HG02885 (cell line): ENCODE results near the gene CDRT15L2.
"Not testable (repeated sequence)": the region's sequence is repeated elsewhere in the genome, so short reads cannot be mapped to it uniquely, and the experiment has no call there.

Source experiments
- ATAC-seq: cut with Tn5 transposase; IDR thresholded peaks from one replicate; pipeline ENCODE4 v1.9.1; 2021; ENCODE audit warnings: mild to moderate bottlenecking; ENCODE audit not compliant: unreplicated experiment, poor library complexity

The CDRT15L2 gene

DNA sequence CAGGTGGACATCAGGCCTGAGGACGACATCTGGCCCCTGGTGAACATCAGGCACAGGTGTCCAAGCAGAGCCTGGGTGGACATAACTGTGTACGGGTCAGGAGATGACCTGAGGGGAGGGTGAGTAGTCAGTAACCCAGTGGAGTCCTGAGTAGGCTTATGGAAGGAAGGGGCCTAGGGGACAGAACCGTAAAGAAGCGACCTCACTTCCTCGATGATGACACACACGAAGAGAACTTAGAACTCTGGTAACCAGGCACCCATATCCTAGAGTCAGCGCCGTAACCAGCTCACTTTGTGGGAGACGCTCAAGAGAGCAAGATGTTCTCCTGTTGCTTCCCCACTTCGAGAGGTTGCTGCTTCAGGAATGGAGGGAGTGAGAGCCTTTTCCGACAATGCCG lies at the start of gene CDRT15L2:
CDRT15L2 (plus strand) TSS at position 301 of the 400 bp plus-strand sequence; CDS start at position 321, 20 bp downstream.
- ATAC-seq = not testable (repeated sequence)

DNA sequence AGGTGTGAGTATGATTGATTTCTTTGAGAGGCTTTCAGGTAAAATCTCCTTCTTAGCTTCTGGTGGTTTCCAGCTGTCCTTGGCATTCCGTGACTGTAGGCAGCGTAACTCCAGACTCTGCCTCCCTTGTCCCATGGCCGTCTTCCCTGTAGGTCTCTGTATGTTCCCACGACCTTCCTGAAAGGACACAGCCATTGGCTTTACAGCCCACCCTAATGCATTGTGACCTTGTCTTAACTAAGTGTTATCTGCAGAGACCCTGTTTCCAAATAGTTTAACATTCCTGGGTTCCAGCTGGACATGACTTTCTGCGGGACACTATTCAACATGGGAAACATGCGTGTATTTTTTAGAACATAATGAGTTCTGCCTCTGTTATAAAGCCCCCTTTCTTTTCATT lies 49.4 kb upstream of the CDRT15L2 start:
- not testable (repeated sequence) for ATAC-seq

DNA sequence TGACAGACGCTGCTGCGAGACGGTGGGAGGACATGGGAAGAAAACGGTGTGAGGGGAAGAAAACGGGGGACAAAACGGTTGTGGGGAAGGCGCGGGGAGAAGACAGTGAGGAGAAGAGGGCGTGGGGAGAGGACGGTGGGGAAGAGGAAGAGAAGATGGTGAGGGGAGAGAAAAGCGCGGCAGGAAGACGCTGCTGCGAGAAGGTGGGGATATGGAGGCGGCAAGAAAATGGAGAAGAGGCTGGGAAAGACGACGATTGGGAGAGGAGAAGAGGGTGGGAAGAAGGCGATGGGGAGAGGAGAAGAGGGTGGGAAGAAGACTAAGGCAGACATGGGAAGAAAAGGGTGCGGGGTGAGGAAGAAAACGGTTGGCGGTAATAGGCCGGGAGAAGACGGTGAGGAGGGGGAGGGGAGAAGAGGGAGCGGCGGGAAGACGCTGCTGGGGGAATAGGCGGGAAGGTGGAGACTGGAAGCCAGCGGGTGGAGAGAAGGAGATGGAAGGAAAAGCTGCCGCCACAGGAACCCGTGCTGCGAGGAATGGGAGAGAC lies 46.9 kb upstream of the CDRT15L2 start:
- not testable (repeated sequence) for ATAC-seq

DNA sequence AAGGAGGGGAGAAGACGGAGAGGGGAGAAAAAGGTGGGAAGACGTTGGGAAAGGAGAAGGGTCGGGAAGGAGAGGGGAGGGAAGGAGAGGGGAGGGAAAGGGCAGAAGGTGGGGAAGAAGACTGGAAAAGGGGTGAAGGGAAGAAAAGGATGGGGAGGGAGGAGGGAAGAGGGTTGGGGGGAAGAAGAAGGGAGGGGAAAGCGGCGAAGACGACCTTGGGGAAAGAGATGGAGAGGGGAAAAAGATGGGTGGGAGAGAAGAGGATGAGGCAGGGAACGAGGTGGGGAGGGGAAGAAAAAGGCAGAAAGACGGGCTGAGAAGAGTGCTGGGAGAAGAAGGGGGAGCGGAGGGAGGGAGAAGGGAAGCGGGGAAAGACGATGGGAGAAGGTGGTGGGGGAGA lies 46.3 kb upstream of the CDRT15L2 start:
- ATAC-seq = not testable (repeated sequence)

DNA sequence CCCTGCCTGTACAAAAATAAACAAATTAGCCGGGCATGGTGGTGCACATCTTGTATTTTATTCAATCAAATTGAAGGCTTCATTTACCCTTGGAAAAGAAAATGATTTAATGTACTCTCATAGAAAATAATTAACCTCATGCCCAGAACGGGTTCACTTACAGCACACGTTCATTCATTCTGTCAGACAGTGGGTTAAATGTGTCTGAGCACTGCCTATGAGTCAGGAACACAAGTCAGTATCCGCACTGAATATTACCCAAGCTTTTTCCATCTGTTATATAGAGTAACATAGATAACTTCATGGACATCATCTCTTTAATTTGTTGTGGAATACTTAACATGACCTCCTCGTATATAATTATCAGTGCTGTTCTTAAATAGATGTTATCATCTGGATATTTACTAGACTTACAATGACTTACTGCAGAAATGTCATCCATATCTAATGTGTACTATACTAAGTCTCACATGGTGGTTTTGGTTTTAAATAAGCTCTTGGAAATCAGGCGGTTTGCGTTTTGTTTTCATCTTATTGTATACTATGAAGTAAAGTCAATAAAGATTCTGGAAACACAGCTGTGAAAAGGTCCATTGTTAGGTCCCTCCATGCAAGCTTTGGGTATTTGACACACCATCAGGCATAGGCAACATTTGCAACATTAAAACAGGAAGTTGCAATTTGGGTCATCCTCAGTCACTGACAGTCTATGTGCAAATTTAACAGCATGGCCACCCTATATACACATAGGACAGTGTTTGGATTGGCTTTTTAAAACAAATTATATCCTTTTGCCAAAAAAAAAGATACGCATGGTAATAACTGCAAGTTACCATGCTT lies 44.6 kb upstream of the CDRT15L2 start:
- ATAC-seq = not testable (repeated sequence)

DNA sequence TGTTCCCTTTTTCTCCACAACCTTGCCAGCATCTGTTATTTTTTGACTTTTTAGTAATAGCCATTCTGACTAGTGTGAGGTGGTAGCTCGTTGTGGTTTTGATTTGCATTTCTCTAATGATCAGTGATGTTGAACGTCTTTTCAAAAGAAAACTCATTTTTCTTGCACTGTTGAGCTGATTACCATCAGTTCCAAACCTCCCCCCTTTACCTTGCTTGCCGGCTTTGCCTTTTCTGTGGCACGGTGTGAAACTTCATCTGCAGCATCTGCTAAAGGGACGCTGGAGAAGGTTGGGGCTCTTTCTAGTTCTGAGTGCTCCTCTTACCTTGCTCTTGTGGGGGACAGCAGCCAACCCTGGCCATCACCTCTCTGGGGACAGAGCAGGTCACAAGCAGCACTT lies 39.1 kb upstream of the CDRT15L2 start:
- ATAC-seq = peak; percentile 96

DNA sequence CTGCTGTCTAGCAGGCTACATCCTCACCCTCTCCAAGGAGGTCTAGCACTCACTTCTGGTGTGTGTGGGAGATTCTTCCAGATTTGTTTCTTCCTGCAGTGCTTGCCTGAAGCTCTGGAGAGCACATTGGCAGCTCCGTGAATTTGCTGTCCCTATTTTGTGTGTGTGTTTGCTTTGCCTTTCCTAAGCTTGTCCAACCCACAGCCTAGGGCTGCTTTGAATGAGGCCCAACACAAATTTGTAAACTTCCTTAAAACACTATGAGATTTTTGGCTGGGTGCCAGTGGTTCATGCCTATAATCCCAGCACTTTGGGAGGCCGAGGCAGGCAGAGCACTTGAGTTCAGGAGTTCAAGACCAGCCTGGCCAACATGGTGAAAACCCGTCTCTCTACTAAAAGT lies 38.7 kb upstream of the CDRT15L2 start:
- ATAC-seq = not testable (repeated sequence)

DNA sequence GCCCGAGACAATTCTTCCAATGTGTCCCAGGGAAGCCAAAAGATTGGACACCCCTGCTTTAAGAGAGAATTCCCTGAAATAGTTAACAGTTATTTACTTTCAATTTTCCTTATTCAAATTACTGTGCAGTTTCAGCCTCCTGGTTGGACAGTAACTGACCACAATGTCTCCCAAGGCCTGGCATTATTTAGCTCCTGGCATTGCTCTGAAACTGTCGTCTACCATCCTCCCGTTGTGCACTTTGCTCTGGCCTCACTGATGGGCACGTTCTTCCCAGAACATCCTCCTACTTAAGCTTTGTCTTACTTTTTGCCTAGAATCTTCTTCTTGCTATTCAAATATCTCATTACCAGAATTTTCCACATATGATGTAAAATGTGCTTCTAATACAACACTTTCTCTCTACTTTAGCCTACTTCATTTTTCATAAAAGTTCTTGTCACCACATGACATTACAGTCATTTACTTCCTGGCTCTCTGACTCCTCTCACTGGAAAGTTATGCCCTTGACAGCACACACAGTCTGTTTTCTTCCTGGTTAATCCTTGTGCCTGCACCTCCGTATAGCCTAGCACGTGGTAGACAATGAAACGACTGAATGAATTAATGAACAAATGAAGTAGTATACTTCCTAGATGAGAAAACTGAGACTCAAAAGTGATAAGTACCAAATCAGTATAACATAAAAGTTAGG lies 37.5 kb upstream of the CDRT15L2 start:
- not testable (repeated sequence) for ATAC-seq

DNA sequence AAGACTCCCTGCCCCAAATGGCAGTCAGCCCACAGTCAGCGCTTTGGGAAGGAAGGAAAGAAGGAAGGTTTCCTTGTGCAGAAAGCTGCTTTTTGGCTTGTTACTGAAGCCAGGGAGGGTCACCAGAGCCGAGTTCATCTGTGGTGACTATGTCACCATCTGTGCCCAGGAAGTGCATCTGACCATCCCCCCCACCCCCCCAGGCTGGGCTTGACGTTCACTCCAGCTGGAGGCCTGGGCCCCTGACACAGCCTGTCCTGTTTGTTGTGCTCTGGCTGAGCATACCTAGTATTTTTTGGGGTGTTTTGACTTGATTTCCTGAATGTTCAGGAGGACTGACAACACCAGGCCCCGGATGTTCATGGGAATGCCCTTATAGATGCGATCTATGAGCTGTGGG lies 31.6 kb upstream of the CDRT15L2 start:
- ATAC-seq = not testable (repeated sequence)

DNA sequence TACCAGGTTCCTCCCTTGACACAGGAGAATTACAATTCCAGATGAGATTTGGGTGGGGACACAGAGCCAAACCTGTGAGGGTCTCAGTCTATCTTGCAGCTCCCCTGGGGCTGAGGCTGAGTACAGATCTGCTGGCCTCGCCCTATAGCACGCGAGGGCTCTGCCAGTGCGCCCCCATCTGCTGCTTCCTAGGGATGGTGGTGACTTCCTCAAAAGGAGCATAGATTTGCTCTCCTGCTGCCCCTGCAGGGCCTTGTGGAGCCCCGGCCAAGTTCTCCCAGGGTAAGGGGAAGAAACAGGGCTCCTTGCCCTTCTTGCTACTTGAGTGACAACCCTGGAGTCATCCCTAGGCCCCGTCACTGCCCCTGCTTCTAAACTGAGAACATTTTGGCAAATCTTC lies 26.6 kb upstream of the CDRT15L2 start:
- not testable (repeated sequence) for ATAC-seq

DNA sequence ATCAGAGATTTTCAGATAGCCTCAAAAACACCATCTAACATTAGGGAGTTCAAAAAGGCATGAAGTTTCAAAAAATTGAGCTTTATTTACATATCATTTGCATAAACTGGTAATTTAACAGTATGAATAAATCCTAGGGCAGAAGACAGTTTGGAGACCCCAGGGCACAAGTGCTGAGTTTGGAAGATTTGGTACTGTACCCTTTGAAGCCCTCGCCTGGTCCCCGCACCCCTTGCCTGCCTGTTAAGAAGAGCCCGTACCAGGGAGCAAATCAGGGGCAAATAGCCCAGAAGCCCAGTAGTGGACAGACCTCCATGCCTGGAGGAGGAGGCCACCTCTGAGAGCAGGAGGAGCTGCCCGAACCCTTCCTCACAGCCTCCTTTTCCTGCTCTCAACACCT lies 24.8 kb upstream of the CDRT15L2 start:
- not testable (repeated sequence) for ATAC-seq

DNA sequence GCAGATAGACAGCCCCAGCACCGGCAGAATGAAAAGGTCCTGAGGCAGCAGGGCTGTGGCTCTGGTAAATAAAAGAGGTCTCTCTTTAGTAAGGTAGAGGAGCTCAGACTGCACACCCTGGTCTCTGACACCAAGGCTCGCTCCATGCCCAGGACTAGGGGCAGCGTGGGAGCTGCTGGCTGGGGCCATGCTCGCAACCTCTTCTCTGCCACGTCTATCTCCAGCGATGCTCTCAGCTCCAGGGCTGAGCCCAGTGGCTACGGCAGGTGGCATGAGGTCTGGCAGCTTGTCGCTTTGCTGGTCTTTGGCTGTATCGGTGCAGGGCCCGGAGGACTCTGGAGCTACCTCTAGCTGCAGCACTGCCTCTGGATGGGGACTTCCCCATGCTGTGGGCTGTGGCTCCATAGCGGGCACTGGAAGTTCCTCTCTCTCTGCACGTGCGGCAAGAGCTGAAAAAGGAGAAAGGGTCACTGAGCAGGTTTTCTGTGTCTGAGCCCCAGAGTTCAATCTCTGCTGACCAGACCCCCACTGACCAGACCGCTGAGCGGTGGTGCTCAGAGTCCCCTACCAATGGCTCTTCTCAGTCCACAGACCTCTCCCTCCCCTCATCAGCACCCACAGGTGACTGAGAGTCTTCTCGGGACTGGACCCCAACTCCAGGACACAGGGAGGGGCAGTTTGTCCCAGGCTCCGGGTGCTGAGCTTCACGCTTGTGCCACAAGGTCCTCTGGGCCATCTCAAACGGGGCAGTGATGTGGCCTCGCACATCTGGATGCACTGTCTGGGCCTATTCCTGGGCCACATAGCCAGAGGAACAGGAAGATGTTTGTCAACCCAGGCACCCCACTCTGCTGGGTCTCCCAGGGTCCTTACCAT lies 24.2 kb upstream of the CDRT15L2 start:
- not testable (repeated sequence) for ATAC-seq

DNA sequence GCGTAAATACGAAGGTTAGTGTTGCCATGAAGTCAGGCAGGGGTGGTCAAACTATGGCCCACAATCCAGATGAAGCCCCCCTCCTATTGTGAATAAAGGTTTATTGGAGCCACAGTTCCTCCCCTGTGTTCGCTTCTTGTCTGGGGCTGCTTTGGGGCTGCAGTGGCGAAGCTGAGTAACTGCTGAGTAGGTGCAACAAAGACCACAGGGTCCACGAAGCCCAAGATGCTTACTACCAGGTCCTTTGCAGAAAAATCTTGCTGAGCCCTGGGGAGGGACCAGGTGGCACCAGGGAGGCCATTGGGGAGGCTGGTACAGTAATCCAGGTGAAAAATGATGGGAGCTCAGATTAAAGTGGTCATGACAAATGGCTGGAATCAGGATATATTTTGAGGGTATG lies 21.4 kb upstream of the CDRT15L2 start:
- ATAC-seq = not testable (repeated sequence)

DNA sequence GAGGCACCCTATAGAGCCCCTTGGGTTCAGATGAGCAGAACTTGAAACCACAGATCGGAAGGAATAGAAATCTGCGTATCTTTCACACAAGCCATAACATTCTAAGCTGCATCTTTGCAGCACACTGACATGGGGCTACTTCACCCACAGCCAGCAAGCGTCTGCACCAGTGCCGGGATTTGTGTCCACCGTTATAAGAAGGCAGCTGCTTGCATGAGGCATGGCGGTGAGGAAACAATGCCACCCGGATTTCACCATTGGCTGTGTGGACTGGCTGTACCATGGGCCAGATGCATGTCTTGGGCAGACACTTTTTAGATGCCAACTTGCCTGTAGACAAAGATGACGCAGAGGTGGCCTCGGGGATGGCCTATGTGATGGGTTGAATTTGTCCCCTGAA lies 20.5 kb upstream of the CDRT15L2 start:
- not testable (repeated sequence) for ATAC-seq

DNA sequence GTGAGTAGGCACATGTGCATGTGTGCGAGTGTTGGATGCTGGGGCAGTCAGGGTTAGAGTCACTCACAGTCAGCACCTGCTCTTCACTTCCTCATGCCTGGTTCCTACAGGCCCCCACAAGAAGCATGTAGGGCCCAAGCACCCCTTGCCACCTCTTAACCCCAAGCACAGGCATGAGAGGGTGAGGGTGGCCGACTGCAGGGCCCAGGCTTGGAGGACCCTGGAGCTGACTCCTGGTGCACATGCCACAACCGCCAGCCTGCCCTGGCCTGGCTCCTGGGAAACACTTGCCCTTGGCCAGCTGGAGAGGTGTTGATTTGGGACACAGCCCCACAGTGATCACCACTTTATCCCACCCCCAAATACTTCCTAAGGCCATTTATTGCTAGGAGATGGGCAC lies 16.9 kb upstream of the CDRT15L2 start:
- ATAC-seq = no peak

DNA sequence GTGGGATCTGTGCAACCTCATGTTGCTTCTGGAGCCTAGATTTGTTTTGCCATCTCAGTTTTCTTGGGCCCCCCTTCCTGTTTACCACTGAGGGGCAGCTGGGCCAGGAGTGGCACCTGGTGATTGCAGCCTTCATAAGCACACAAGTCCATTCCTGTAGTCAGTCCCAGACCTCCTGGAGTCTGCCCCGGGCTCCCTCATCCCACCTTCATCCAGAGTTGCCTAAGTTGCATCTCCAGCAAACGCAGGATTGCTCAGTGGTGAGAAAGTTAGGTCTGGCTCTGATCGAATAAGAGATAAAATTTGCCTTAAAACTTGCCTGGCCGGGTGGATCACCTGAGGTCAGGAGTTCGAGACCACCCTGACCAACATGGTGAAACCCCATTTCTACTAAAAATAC lies 14.3 kb upstream of the CDRT15L2 start:
- not testable (repeated sequence) for ATAC-seq

DNA sequence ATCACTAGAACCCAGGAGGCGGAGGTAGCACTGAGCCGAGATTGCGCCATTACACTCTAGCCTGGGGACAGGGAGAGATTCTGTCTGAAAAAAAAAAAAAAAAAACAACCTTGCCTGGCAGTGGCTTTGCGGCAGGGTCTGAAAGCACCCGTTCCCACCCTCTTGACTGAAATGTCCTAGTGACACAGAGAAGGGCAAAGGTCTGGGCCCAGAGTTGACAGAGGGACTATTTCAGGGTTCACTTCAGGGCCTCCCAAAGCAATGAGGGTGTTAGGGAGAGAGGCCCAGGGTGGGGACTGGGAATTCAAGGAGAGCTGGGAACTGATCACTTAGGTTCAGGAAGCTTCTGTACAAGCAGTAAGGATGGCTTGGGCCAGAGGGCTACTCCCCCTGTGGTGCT lies 13.8 kb upstream of the CDRT15L2 start:
- no peak for ATAC-seq

DNA sequence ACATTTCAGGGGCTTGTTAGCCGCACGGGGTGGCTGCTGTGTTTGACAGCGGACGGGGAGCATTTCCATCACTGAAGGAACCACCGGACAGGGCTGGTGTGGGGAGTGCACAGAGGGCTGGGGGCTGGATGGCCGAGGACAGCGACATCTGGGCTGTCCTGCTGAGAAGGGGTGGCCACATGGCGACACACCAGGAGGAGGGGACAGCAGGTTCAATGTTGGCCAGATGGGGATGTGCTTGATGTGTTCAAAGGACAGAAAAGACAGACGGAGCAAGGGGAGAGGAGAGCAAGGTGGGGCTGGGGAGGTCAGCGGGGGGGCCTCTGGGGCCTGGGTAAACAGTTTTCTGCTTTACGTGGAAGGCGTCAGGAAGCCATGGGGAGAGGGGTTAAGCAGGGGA lies 12.8 kb upstream of the CDRT15L2 start:
- not testable (repeated sequence) for ATAC-seq

DNA sequence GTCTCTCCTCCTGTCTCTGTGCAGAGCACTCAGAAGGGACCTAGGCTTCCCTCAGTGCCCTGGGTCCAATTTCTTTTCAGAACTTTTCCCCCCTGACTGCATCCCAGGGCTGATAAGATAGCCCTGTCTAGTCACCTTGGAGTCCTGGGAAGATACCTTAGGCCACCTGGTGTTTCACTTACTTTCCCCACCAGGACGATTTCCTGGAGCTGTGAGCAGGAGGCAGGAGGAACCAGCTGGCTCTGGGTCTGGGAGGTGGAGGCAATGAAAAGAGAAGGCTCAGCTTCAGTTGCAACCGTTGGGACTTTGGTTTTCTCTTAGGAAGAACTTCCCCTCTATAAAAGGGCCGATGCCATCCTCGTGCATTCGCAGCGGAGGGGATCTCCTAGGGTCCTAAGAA lies 12.1 kb upstream of the CDRT15L2 start:
- not testable (repeated sequence) for ATAC-seq

DNA sequence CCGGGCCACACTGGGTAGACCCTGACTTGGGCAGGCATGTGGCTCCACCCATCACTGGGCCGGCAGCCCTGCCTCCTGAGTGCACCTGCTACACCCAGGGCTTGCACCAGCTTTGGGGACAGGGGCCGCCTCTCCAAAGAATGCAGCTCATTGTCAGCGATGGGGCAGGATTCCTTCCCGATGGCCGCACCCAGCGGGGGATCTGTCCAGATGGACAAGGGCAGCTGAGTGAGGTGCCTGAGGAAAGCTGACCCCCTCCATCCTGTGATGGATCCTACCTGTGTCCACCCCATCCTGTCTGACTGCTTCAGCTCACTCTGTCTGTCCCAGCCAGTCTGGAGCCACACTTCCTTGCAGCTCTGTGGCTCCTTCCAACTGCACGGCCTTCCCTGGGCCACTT lies 10.9 kb upstream of the CDRT15L2 start:
- not testable (repeated sequence) for ATAC-seq
